ENCODE results near the gene MALAT1. TPM values are rescaled to one million over a fixed set of nuclear protein-coding genes. Genes with fewer than 3 reads are reported as not detected.

The MALAT1 gene
- total and polyA plus RNA-seq, 10 of the 15 experiments (the other 5 are each of a cell fraction or from before 2014, with no cell fraction given): 448 to 8,160 (median 2,019) TPM

GRCh38 chr11:65493367-65494176, 5.3 kb upstream of the MALAT1 start:
- ChIA-PET POLR2A (interaction anchor here (0.9 to 16.2 kb wide), 13 partner anchors 6 to 109 kb away, joined by 3 to 429 read pairs (median 7); partner anchors contain the start of gene NEAT1), RAD21 (ENCODE audit: unreplicated experiment) (interaction anchor here (0.7 to 14.2 kb wide), 13 partner anchors 9 to 131 kb away, joined by 3 to 282 read pairs (median 5); partner anchors contain the start of genes NEAT1 and ZNRD2), SMC1A (ENCODE audit: uncharacterized antibody, unreplicated experiment) (interaction anchor here (0.8 to 15.8 kb wide), 11 partner anchors 13 to 142 kb away, joined by 3 to 146 read pairs (median 5); partner anchors contain the start of gene NEAT1), CTCF (interaction anchor here (1.5 to 27.9 kb wide), 5 partner anchors 13 to 77 kb away, joined by 4 to 728 read pairs (median 10); no protein-coding TSS in a partner anchor)
- Histone ChIP-seq H2AFZ (ENCODE audit: control insufficient read depth, low read depth, low read length) (no peak overlapping the region; the same call in 1 of the 2 replicates), H3K27me3 (replicated peaks in 1 of 2; ENCODE audit: control insufficient read depth in 2 of 2, insufficient read depth in 2 of 2, low read length in 1 of 2) (no peaks in the 10 kb centered on the region), H3K4me1 (ENCODE audit: control insufficient read depth, insufficient read depth, low read length) (peaks cover 74% of the 10 kb centered on the region), H3K9ac (ENCODE audit: control insufficient read depth, insufficient read depth, low read length) (peak overlapping the region; percentile 81), H3K36me3 (ENCODE audit: control insufficient read depth in 2 of 2, insufficient read depth in 2 of 2, low read length in 1 of 2) (no peaks in the 10 kb centered on the region), H3K4me2 (ENCODE audit: control insufficient read depth, insufficient read depth) (peak overlapping the region; percentile 77), H3K79me2 (ENCODE audit: control insufficient read depth, insufficient read depth, low read length) (peaks cover 64% of the 10 kb centered on the region), H4K20me1 (ENCODE audit: control insufficient read depth, insufficient read depth) (no peaks in the 10 kb centered on the region), H3K4me3 (peak overlapping the region; percentile 61), H3K9me3 (replicated peaks; ENCODE audit: control insufficient read depth, insufficient read depth, low read length) (no peaks in the 10 kb centered on the region), H3K27ac (ENCODE audit: control insufficient read depth, insufficient read depth) (peak overlapping the region; percentile 100)
- peak; percentile 0; the same call in 2 of the 3 replicates for ATAC-seq
- FAIRE-seq: no peak
- intact Hi-C loops (cut with micrococcal nuclease; ENCODE audit: unreplicated experiment) (loop anchor here (2.0 kb wide), 1 partner anchor 53 kb away; no protein-coding TSS in a partner anchor), in situ Hi-C loops (cut with MboI) (no loop called here)
- BruUV-seq (replicated peaks): TSS peak; percentile 60
- DNase-seq (ENCODE audit: low read depth, low spot score): no peak
- WGBS (ENCODE audit: insufficient coverage, insufficient replicate concordance, low lambda C conversion rate, missing lambda C conversion rate): 1% methylated on average over 12 of the region's 12 CpGs
- 0 out of 2 replicates have a peak, but pooled peaks have one; percentile 25 for TF ChIP-seq NKRF (conservative IDR thresholded peaks at IDR 0.05)
- peak; percentile 71; the same call in 1 of the 2 replicates for TF ChIP-seq POLR2AphosphoS5 (IDR thresholded peaks at IDR 0.05; ENCODE audit: low read length)
- no peak for TF ChIP-seq CBX3 (IDR thresholded peaks at IDR 0.05; ENCODE audit: borderline replicate concordance, low read depth)
- 0 out of 2 replicates have a peak, but pooled peaks have one; percentile 22 for TF ChIP-seq NFYB (IDR thresholded peaks at IDR 0.05; ENCODE audit: insufficient read depth, low read depth, low read length)
- TF ChIP-seq MLLT1 (IDR thresholded peaks at IDR 0.05): peak; percentile 75
- no peak for TF ChIP-seq CBX5 (IDR thresholded peaks at IDR 0.05; ENCODE audit: low read depth)
- peak; percentile 93 for TF ChIP-seq IKZF1 (conservative IDR thresholded peaks at IDR 0.05)
- peak; percentile 83; the same call in 1 of the 2 replicates for TF ChIP-seq WRNIP1 (IDR thresholded peaks at IDR 0.05; ENCODE audit: borderline replicate concordance, low read depth, low read length)
- TF ChIP-seq ZNF24 (IDR thresholded peaks at IDR 0.05): no peak
- no peak for TF ChIP-seq PAX5 (IDR thresholded peaks at IDR 0.05; ENCODE audit: borderline replicate concordance, low read depth, low read length)
- TF ChIP-seq MXI1 (IDR thresholded peaks at IDR 0.05; ENCODE audit: low read depth, low read length): 0 out of 2 replicates have a peak, but pooled peaks have one; percentile 28
- peak; percentile 91; the same call in 1 of the 2 replicates for TF ChIP-seq HSF1 (IDR thresholded peaks at IDR 0.05; ENCODE audit: low read depth, low read length)
- TF ChIP-seq RAD21 (IDR thresholded peaks at IDR 0.05; ENCODE audit: insufficient read depth, low read depth, low read length): no peak
- TF ChIP-seq ZNF207 (IDR thresholded peaks at IDR 0.05; ENCODE audit: borderline replicate concordance): 0 out of 2 replicates have a peak, but pooled peaks have one; percentile 13
- peak; percentile 24; the same call in 1 of the 2 replicates for TF ChIP-seq CHD1 (IDR thresholded peaks at IDR 0.05; ENCODE audit: low read depth, low read length)
- TF ChIP-seq SMAD5 (IDR thresholded peaks at IDR 0.05; ENCODE audit: low read depth): peak; percentile 24
- peak; percentile 42; the same call in 1 of the 2 replicates for TF ChIP-seq POLR2AphosphoS2 (IDR thresholded peaks at IDR 0.05; ENCODE audit: low read depth, low read length)
- TF ChIP-seq IKZF2 (IDR thresholded peaks at IDR 0.05): peak in 1 of 2 experiments; percentile 5; a peak in 3 of 4 replicates

Data from GM12878 (cell line).